ENCODE measurements around the gene IGSF9B.

Gene IGSF9B

DNA sequence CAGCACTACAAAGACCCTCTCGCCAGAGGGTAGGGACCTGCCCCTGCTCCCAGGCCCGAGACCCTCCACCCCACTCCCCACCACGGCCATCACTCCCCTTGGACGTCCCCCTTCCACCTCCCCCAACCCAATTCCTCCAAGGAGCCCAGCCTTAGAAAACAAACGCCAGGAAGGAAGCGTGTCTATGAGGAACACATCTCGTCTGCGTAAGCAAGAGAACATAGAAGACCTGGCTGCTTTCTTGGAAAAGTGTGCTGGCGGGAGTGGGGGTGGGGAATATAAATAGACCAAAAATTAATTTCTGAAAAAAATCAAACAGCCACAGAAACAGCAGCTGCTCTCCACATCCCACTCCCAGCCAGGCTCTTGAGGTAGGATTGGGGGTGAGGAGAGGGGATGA, 23.9 kb upstream of the IGSF9B start:
- no peak for ATAC-seq
- no peak for TF ChIP-seq ISL1 (CRISPR knock-in tag; IDR thresholded peaks at IDR 0.05)
- no peak for TF ChIP-seq ZC3H10 (CRISPR knock-in tag; IDR thresholded peaks at IDR 0.05)
- TF ChIP-seq ARNTL (CRISPR knock-in tag; IDR thresholded peaks at IDR 0.05; ENCODE audit: borderline replicate concordance, low read depth), result no peak
- TF ChIP-seq TCF4 (CRISPR knock-in tag; IDR thresholded peaks at IDR 0.05; ENCODE audit: borderline replicate concordance), result no peak

DNA sequence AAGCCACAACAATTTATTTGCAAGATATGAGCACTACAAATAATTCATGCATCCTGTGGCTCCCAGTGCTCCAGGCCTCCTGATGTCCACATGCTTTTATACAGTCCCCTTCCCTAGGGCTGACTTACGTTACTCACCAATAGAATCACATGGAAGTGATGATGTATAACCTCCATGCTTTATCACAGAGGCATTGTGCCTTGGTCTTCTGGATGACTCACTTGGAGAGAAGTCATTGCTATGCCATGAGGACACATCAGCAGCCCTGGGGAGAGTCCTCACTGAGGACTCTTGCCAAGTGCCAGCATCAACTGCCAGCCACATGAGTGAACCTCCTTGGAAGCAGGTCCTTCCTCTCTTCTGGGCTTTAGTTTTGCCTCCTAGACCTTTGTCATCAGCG, 22.0 kb upstream of the IGSF9B start:
- ATAC-seq, result no peak

DNA sequence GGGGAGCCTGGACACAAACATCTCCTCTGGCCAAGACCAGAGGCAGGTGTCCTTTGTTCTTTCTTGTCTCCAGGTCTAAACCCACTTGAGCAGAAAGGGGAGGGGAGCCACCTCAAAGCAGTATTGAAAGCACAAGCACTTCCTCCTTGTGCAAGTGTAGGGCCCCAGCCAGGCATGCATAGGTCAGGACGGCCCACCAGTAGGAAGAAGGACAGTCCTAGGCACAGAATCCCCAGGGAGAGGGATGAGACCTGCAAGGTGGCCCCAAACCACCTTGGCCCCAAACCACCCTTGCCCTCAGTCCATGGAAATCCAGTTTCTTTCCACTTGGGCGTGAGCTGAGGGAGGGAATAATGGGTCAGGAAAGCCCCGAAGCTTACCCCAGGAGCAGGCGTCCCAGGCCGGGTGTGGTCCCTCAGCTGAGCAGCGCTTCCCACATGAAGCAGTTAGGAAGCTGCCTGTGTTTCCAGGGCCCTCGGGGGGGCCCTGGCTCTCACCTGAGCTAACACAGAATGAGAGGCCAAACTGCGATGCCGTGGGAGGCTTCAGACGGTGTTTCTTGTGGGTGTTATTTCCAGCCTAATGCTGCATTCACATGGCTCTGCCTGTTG, 20.4 kb upstream of the IGSF9B start:
- no peak for ATAC-seq
- no peak for TF ChIP-seq ISL1 (CRISPR knock-in tag; IDR thresholded peaks at IDR 0.05)

More for the DNA sequence above, 22.0 kb upstream of the IGSF9B start:
- no peak for TF ChIP-seq GLIS3 (CRISPR knock-in tag; IDR thresholded peaks at IDR 0.05)
- no peak for TF ChIP-seq PPARA (CRISPR knock-in tag; IDR thresholded peaks at IDR 0.05; ENCODE audit: borderline replicate concordance)
- TF ChIP-seq, protein P1, sequence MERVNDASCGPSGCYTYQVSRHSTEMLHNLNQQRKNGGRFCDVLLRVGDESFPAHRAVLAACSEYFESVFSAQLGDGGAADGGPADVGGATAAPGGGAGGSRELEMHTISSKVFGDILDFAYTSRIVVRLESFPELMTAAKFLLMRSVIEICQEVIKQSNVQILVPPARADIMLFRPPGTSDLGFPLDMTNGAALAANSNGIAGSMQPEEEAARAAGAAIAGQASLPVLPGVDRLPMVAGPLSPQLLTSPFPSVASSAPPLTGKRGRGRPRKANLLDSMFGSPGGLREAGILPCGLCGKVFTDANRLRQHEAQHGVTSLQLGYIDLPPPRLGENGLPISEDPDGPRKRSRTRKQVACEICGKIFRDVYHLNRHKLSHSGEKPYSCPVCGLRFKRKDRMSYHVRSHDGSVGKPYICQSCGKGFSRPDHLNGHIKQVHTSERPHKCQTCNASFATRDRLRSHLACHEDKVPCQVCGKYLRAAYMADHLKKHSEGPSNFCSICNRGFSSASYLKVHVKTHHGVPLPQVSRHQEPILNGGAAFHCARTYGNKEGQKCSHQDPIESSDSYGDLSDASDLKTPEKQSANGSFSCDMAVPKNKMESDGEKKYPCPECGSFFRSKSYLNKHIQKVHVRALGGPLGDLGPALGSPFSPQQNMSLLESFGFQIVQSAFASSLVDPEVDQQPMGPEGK (CRISPR knock-in tag; IDR thresholded peaks at IDR 0.05; ENCODE audit: borderline replicate concordance), result no peak
- no peak for TF ChIP-seq ZNF565 (CRISPR knock-in tag; conservative IDR thresholded peaks at IDR 0.05; ENCODE audit: low read depth)
- TF ChIP-seq OSR1 (CRISPR knock-in tag; IDR thresholded peaks at IDR 0.05), result no peak
- no peak for TF ChIP-seq ISL1 (CRISPR knock-in tag; IDR thresholded peaks at IDR 0.05)
- no peak for TF ChIP-seq ZC3H10 (CRISPR knock-in tag; IDR thresholded peaks at IDR 0.05)
- TF ChIP-seq ZNF8 (CRISPR knock-in tag; IDR thresholded peaks at IDR 0.05), result no peak
- no peak for TF ChIP-seq ZNF70 (CRISPR knock-in tag; IDR thresholded peaks at IDR 0.05)
- no peak for TF ChIP-seq BACH2 (CRISPR knock-in tag; IDR thresholded peaks at IDR 0.05; ENCODE audit: borderline replicate concordance)
- no peak for TF ChIP-seq CSDC2 (CRISPR knock-in tag; IDR thresholded peaks at IDR 0.05)
- TF ChIP-seq ARNTL (CRISPR knock-in tag; IDR thresholded peaks at IDR 0.05; ENCODE audit: borderline replicate concordance, low read depth), result no peak
- no peak for TF ChIP-seq TOX (CRISPR knock-in tag; IDR thresholded peaks at IDR 0.05; ENCODE audit: borderline replicate concordance)
- TF ChIP-seq ZFP30 (CRISPR knock-in tag; IDR thresholded peaks at IDR 0.05), result no peak

DNA sequence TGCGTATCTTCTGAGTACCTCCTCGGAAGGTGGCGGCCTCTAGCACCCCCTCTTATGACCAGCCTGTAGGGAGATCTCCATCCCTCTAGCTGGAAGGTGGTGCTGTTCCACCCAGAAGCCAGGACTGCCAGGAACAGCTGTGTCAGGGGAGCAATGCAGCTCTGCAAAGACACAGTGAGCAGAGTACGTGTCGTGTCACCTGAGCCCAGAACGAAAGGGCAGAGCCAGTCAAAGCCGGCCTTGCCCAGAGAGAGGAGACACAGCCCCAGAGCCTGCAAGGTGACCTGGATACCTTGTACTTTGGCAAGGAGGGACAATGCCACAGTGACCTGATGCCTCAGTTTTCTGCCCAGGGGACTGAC, 18.7 kb upstream of the IGSF9B start:
- no peak for ATAC-seq
- TF ChIP-seq PPARA (CRISPR knock-in tag; IDR thresholded peaks at IDR 0.05; ENCODE audit: borderline replicate concordance) (no peak), RARB (CRISPR knock-in tag; IDR thresholded peaks at IDR 0.05) (no peak), GLIS3 (CRISPR knock-in tag; IDR thresholded peaks at IDR 0.05) (no peak), ARNTL (CRISPR knock-in tag; IDR thresholded peaks at IDR 0.05; ENCODE audit: borderline replicate concordance, low read depth) (no peak), ESRRG (CRISPR knock-in tag; IDR thresholded peaks at IDR 0.05) (no peak), CSDC2 (CRISPR knock-in tag; IDR thresholded peaks at IDR 0.05) (no peak), ZC3H10 (CRISPR knock-in tag; IDR thresholded peaks at IDR 0.05) (no peak), ZFP3 (CRISPR knock-in tag; IDR thresholded peaks at IDR 0.05) (no peak), TOX (CRISPR knock-in tag; IDR thresholded peaks at IDR 0.05; ENCODE audit: borderline replicate concordance) (no peak), ZNF565 (CRISPR knock-in tag; conservative IDR thresholded peaks at IDR 0.05; ENCODE audit: low read depth) (no peak), ZNF8 (CRISPR knock-in tag; IDR thresholded peaks at IDR 0.05) (no peak), SNAI2 (CRISPR knock-in tag; IDR thresholded peaks at IDR 0.05) (no peak), ISL1 (CRISPR knock-in tag; IDR thresholded peaks at IDR 0.05) (no peak), BACH2 (CRISPR knock-in tag; IDR thresholded peaks at IDR 0.05; ENCODE audit: borderline replicate concordance) (no peak), ZFP30 (CRISPR knock-in tag; IDR thresholded peaks at IDR 0.05) (no peak), ZNF70 (CRISPR knock-in tag; IDR thresholded peaks at IDR 0.05) (no peak)
- TF ChIP-seq, protein P2, sequence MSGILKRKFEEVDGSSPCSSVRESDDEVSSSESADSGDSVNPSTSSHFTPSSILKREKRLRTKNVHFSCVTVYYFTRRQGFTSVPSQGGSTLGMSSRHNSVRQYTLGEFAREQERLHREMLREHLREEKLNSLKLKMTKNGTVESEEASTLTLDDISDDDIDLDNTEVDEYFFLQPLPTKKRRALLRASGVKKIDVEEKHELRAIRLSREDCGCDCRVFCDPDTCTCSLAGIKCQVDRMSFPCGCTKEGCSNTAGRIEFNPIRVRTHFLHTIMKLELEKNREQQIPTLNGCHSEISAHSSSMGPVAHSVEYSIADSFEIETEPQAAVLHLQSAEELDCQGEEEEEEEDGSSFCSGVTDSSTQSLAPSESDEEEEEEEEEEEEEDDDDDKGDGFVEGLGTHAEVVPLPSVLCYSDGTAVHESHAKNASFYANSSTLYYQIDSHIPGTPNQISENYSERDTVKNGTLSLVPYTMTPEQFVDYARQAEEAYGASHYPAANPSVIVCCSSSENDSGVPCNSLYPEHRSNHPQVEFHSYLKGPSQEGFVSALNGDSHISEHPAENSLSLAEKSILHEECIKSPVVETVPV (CRISPR knock-in tag; IDR thresholded peaks at IDR 0.05), result no peak

DNA sequence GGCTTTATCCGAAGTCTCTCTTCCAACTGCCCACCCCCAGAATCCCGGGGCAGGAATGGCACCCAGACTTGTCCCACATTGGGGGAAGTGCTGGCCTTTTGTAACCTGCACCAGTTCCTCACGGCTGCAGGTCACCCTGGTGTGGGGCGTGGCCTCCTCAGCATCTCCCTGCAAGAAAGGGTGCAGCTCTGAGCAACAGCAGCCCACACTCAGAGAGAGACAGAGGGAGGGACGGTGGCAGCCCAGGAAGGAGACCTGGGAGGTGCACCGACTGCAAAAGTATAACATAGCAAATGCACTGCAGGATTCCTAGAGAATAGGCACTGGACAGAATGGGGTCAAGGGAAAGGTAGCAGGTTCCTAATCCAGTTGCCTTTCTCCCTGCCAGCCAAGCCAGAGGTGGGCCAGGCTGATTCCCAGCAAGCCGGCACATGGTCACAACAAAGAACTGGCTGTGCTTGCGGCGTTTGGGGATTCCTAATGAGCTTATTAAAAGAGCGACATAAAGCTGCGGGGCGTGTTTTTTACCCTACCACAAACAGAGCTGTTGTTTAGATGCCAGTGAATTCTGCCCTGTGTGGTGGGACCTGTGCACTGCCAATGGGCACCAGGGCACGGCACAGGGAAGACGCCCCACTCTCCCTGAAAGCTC, 18.2 kb upstream of the IGSF9B start:
- ATAC-seq, result no peak
- TF ChIP-seq, protein P3, sequence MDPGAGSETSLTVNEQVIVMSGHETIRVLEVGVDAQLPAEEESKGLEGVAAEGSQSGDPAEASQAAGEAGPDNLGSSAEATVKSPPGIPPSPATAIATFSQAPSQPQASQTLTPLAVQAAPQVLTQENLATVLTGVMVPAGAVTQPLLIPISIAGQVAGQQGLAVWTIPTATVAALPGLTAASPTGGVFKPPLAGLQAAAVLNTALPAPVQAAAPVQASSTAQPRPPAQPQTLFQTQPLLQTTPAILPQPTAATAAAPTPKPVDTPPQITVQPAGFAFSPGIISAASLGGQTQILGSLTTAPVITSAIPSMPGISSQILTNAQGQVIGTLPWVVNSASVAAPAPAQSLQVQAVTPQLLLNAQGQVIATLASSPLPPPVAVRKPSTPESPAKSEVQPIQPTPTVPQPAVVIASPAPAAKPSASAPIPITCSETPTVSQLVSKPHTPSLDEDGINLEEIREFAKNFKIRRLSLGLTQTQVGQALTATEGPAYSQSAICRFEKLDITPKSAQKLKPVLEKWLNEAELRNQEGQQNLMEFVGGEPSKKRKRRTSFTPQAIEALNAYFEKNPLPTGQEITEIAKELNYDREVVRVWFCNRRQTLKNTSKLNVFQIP (CRISPR knock-in tag; IDR thresholded peaks at IDR 0.05; ENCODE audit: borderline replicate concordance, low read depth), result no peak
- TF ChIP-seq ESRRG (CRISPR knock-in tag; IDR thresholded peaks at IDR 0.05) (no peak), ZNF565 (CRISPR knock-in tag; conservative IDR thresholded peaks at IDR 0.05; ENCODE audit: low read depth) (no peak), ZFP30 (CRISPR knock-in tag; IDR thresholded peaks at IDR 0.05) (no peak), BACH2 (CRISPR knock-in tag; IDR thresholded peaks at IDR 0.05; ENCODE audit: borderline replicate concordance) (no peak), ZC3H10 (CRISPR knock-in tag; IDR thresholded peaks at IDR 0.05) (no peak), ARNTL (CRISPR knock-in tag; IDR thresholded peaks at IDR 0.05; ENCODE audit: borderline replicate concordance, low read depth) (no peak), ZFP3 (CRISPR knock-in tag; IDR thresholded peaks at IDR 0.05) (no peak), PPARA (CRISPR knock-in tag; IDR thresholded peaks at IDR 0.05; ENCODE audit: borderline replicate concordance) (no peak), ZNF8 (CRISPR knock-in tag; IDR thresholded peaks at IDR 0.05) (no peak), RARB (CRISPR knock-in tag; IDR thresholded peaks at IDR 0.05) (no peak), TOX (CRISPR knock-in tag; IDR thresholded peaks at IDR 0.05; ENCODE audit: borderline replicate concordance) (no peak), ZNF70 (CRISPR knock-in tag; IDR thresholded peaks at IDR 0.05) (no peak), TCF4 (CRISPR knock-in tag; IDR thresholded peaks at IDR 0.05; ENCODE audit: borderline replicate concordance) (no peak), CSDC2 (CRISPR knock-in tag; IDR thresholded peaks at IDR 0.05) (no peak), ISL1 (CRISPR knock-in tag; IDR thresholded peaks at IDR 0.05) (no peak)
- TF ChIP-seq, protein P2 (CRISPR knock-in tag; IDR thresholded peaks at IDR 0.05), result no peak
- TF ChIP-seq, protein P4, sequence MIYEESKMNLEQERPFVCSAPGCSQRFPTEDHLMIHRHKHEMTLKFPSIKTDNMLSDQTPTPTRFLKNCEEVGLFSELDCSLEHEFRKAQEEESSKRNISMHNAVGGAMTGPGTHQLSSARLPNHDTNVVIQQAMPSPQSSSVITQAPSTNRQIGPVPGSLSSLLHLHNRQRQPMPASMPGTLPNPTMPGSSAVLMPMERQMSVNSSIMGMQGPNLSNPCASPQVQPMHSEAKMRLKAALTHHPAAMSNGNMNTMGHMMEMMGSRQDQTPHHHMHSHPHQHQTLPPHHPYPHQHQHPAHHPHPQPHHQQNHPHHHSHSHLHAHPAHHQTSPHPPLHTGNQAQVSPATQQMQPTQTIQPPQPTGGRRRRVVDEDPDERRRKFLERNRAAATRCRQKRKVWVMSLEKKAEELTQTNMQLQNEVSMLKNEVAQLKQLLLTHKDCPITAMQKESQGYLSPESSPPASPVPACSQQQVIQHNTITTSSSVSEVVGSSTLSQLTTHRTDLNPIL (CRISPR knock-in tag; IDR thresholded peaks at IDR 0.05; ENCODE audit: low read depth), result no peak
